Liver (tissue), 9 donors: Measurements from ENCODE around the gene DNALI1. TPM values are rescaled to one million over a fixed set of nuclear protein-coding genes. Genes with fewer than 3 reads are reported as not detected.
"Not testable (repeated sequence)": the region's sequence is repeated elsewhere in the genome, so short reads cannot be mapped to it uniquely, and the experiment has no call there.

Experiments
- DNase-seq: peaks from one replicate; pipeline ENCODE4 v3.0.0-alpha.2; 2017; ENCODE audit warnings: low spot score
- H3K27ac ChIP-seq, 2 donors: one replicate each; pipeline ENCODE4 v1.7.0; 2013; ENCODE audit warnings: inconsistent platforms in 2 of 2, low read length in 2 of 2, control low read depth in 1 of 2, low read depth in 1 of 2, mild to moderate bottlenecking in 1 of 2
- H3K27me3 ChIP-seq, 4 donors: one replicate each; pipeline versions ENCODE4 v1.6.1 to v1.7.0; 2013; ENCODE audit warnings: low read length in 3 of 4, inconsistent platforms in 1 of 4, mild to moderate bottlenecking in 1 of 4, moderate library complexity in 1 of 4; ENCODE audit not compliant: control insufficient read depth in 4 of 4, insufficient read depth in 4 of 4
- H3K36me3 ChIP-seq, 4 donors: one replicate each; pipeline versions ENCODE4 v1.6.1 to v1.7.0; 2013; ENCODE audit warnings: low read length in 3 of 4, mild to moderate bottlenecking in 3 of 4, low read depth in 1 of 4, moderate library complexity in 1 of 4; ENCODE audit not compliant: control insufficient read depth in 4 of 4, insufficient read depth in 3 of 4
- H3K4me1 ChIP-seq, 4 donors: one replicate each; pipeline versions ENCODE4 v1.6.1 to v1.7.0; 2013; ENCODE audit warnings: low read length in 3 of 4, mild to moderate bottlenecking in 3 of 4, moderate library complexity in 1 of 4; ENCODE audit not compliant: control insufficient read depth in 4 of 4, insufficient read depth in 4 of 4
- H3K4me3 ChIP-seq, 3 donors: one replicate each; pipeline versions ENCODE4 v1.6.1 to v1.7.0; 2013; ENCODE audit warnings: low read length in 3 of 3, control low read depth in 1 of 3, low read depth in 1 of 3, mild to moderate bottlenecking in 1 of 3
- H3K9ac ChIP-seq, 2 donors: one replicate each; pipeline ENCODE4 v1.7.0; 2013; ENCODE audit warnings: low read length in 2 of 2, mild to moderate bottlenecking in 2 of 2, moderate library complexity in 2 of 2, control low read depth in 1 of 2, low read depth in 1 of 2
- H3K9me3 ChIP-seq, 4 donors: one replicate each; pipeline versions ENCODE4 v1.6.1 to v1.7.0; 2013; ENCODE audit warnings: low read length in 3 of 4; ENCODE audit not compliant: control insufficient read depth in 4 of 4
- ATF3 ChIP-seq: IDR thresholded peaks from 2 replicates; pipeline ENCODE4 v1.6.1; 2016; ENCODE audit warnings: antibody characterized with exemption
- EGR1 ChIP-seq, 2 donors: IDR thresholded peaks; 2 replicates each; pipeline ENCODE4 v1.6.1; 2016 to 2018; ENCODE audit warnings: antibody characterized with exemption in 2 of 2, low read depth in 2 of 2
- FOXA1 ChIP-seq: IDR thresholded peaks from 2 replicates; pipeline ENCODE4 v1.6.1; 2016; ENCODE audit warnings: antibody characterized with exemption
- FOXA2 ChIP-seq: IDR thresholded peaks from 2 replicates; pipeline ENCODE4 v1.6.1; 2016; ENCODE audit warnings: antibody characterized with exemption
- HNF4A ChIP-seq, 2 donors: conservative IDR thresholded peaks; 2 replicates each; pipeline ENCODE4 v1.6.1; 2016; ENCODE audit warnings: antibody characterized with exemption in 2 of 2, mild to moderate bottlenecking in 2 of 2
- JUND ChIP-seq, 2 donors: IDR thresholded peaks; 2 replicates each; pipeline ENCODE4 v1.6.1; 2016; ENCODE audit warnings: antibody characterized with exemption in 2 of 2
- MAX ChIP-seq: IDR thresholded peaks from 2 replicates; pipeline ENCODE4 v1.6.1; 2016; ENCODE audit warnings: antibody characterized with exemption
- SP1 ChIP-seq: IDR thresholded peaks from 2 replicates; pipeline ENCODE4 v1.6.1; 2018; ENCODE audit warnings: antibody characterized with exemption, mild to moderate bottlenecking
- TAF1 ChIP-seq: conservative IDR thresholded peaks from 2 replicates; pipeline ENCODE4 v1.6.1; 2016; ENCODE audit warnings: antibody characterized with exemption, mild to moderate bottlenecking
- YY1 ChIP-seq: IDR thresholded peaks from 2 replicates; pipeline ENCODE4 v1.6.1; 2016; ENCODE audit warnings: antibody characterized with exemption, mild to moderate bottlenecking
- WGBS: extraction: QIAGEN DNeasy Blood & Tissue Kit; methylation state at CpG from one replicate; pipeline ENCODE4 v1.1.7; 2013; 5-methylcytosine and 5-hydroxymethylcytosine counted together
- polyA plus RNA-seq, 2 donors: library from polyadenylated mRNA; stranded (reverse) in 1 of 2; unstranded in 1 of 2; fragments of 200-250 nt in 1 of 2; fragments of >200 nt in 1 of 2; fragmentation: Nextera tagmentation in 1 of 2; extraction: Ambion mirVana in 1 of 2; gene quantifications; one replicate each; pipeline versions ENCODE4 v1.2.1 to v1.2.3, GENCODE V29; 2013 to 2015
- total RNA-seq, 2 donors: library from RNA; depleted of rRNA; stranded (reverse); fragments of >200 nt; gene quantifications; one replicate each; pipeline ENCODE4 v1.2.3, GENCODE V29; 2014
- TF ChIP-seq, protein P1 (sequence below): IDR thresholded peaks from 2 replicates; pipeline ENCODE4 v1.6.1; 2016; ENCODE audit warnings: antibody characterized with exemption
- donor health status: healthy.
- donor health status: healthy.
- donor health status: healthy.
- donor health status: healthy.
- donor health status: healthy.

DNALI1 gene
- total and polyA plus RNA-seq, 4 donors = 1.5 to 8.6 (median 4.1) TPM

DNA sequence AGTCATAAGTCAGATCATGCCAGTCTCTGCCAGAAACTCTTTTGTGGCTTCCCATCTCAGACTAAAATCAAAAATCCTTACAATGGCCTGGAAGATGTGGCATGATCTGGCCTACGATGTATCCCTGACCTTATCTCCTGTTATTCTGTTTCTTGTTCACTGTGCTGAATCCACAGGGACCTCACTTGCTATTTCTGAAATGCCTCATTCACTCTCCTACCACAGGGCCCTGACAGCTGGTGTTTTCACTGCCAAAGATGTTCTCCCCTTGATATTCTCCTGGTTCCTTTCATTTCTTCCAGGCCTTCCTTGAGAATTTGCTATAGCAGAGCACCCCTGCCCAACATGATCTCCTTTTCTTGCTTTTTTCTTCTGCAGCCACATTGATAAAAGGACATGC lies 1.7 kb downstream of the DNALI1 start (continued):
- TF ChIP-seq SP1 = no peak
- no peak for TF ChIP-seq JUND (IDR thresholded peaks at IDR 0.05)
- no peak for TF ChIP-seq FOXA2
- TF ChIP-seq, protein P1, sequence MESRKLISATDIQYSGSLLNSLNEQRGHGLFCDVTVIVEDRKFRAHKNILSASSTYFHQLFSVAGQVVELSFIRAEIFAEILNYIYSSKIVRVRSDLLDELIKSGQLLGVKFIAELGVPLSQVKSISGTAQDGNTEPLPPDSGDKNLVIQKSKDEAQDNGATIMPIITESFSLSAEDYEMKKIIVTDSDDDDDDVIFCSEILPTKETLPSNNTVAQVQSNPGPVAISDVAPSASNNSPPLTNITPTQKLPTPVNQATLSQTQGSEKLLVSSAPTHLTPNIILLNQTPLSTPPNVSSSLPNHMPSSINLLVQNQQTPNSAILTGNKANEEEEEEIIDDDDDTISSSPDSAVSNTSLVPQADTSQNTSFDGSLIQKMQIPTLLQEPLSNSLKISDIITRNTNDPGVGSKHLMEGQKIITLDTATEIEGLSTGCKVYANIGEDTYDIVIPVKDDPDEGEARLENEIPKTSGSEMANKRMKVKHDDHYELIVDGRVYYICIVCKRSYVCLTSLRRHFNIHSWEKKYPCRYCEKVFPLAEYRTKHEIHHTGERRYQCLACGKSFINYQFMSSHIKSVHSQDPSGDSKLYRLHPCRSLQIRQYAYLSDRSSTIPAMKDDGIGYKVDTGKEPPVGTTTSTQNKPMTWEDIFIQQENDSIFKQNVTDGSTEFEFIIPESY = no peak
- TF ChIP-seq YY1 = no peak
- TF ChIP-seq EGR1 (IDR thresholded peaks at IDR 0.05; ENCODE audit: low read depth in 2 of 2) = no peak
- TF ChIP-seq HNF4A (conservative IDR thresholded peaks at IDR 0.05) = no peak

GRCh38 chr1:37559080-37559479 lies 2.3 kb downstream of the DNALI1 start:
- H3K27ac ChIP-seq = no peak overlapping the region
- peaks cover 0 to 5% (median 2%) of the 10 kb centered on the region in 4 donors for H3K36me3 ChIP-seq
- no peak overlapping the region for H3K4me3 ChIP-seq
- H3K27me3 ChIP-seq = no peaks in the 10 kb centered on the region
- WGBS = 94% methylated on average over 7 of the region's 7 CpGs
- TF ChIP-seq YY1 (no peak), FOXA1 (no peak), ATF3 (no peak), MAX (no peak), TAF1 (no peak)
- TF ChIP-seq, protein P1 = no peak
- no peaks in the 10 kb centered on the region for H3K9me3 ChIP-seq
- no peak overlapping the region for H3K9ac ChIP-seq
- H3K4me1 ChIP-seq = peaks cover 0 to 16% (median 8%) of the 10 kb centered on the region in 4 donors
- no peak for DNase-seq

GRCh38 chr1:37559957-37560379 lies 3.2 kb downstream of the DNALI1 start:
- not testable (repeated sequence) for H3K9ac ChIP-seq, H3K27me3 ChIP-seq, DNase-seq, H3K9me3 ChIP-seq, H3K36me3 ChIP-seq, H3K4me3 ChIP-seq, H3K27ac ChIP-seq
- peaks cover 0 to 16% (median 8%) of the 10 kb centered on the region in 4 donors for H3K4me1 ChIP-seq
- 76% methylated on average over 12 of the region's 12 CpGs for WGBS
